Kidney capillary endothelial cell (primary cell): ENCODE data around the gene CPSF7.
"Not testable (repeated sequence)": the region's sequence is repeated elsewhere in the genome, so short reads cannot be mapped to it uniquely, and the experiment has no call there.

Source experiments
- DNase-seq: peaks from one replicate; pipeline ENCODE4 v3.0.0-alpha.2; 2018; ENCODE audit warnings: low spot score

The CPSF7 gene

GRCh38 chr11:61429691-61430582, at the start of gene CPSF7, which contains the start of gene SDHAF2:
Gene CPSF7 (minus strand): TSS chr11:61429975. CDS start chr11:61429235, 740 bp downstream.
Gene SDHAF2 (plus strand): TSS chr11:61430124. CDS start chr11:61430147, 23 bp downstream.
- peak; percentile 93 for DNase-seq

GRCh38 chr11:61477727-61478148, 48.0 kb upstream of the CPSF7 start:
- DNase-seq = no peak

DNA sequence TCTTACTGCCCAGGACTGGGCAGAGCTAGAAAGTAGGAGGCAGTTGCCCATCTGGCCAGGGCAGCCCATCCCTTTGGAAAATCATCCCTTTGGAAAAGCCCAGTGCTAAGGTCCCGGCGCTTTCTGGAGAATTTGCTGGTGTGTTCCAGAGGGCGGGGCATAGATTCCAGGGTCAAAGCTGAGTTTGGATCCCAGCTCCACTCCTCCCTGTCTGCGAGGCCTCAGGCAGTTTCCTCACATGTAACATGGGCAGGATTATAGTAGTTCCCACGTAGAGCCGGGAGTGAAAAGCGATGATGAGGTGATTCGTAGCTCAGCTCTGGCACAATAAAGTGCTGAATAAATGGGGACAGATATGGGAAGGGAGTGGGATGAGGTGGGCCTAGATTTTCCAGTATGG, 47.4 kb upstream of the CPSF7 start:
- no peak for DNase-seq

GRCh38 chr11:61476371-61476770, 46.6 kb upstream of the CPSF7 start:
- DNase-seq = no peak

GRCh38 chr11:61475433-61475832, 45.7 kb upstream of the CPSF7 start:
- DNase-seq = no peak

GRCh38 chr11:61474013-61474643, 44.4 kb upstream of the CPSF7 start:
- DNase-seq = no peak

GRCh38 chr11:61473370-61474012, 43.7 kb upstream of the CPSF7 start:
- DNase-seq = no peak

- DNase-seq = no peak
Observed at GRCh38 chr11:61472868-61473267, 43.1 kb upstream of the CPSF7 start.

- no peak for DNase-seq
Observed at GRCh38 chr11:61472282-61472681, 42.5 kb upstream of the CPSF7 start.

- DNase-seq = no peak
Observed at GRCh38 chr11:61468002-61468401, 38.2 kb upstream of the CPSF7 start.

DNA sequence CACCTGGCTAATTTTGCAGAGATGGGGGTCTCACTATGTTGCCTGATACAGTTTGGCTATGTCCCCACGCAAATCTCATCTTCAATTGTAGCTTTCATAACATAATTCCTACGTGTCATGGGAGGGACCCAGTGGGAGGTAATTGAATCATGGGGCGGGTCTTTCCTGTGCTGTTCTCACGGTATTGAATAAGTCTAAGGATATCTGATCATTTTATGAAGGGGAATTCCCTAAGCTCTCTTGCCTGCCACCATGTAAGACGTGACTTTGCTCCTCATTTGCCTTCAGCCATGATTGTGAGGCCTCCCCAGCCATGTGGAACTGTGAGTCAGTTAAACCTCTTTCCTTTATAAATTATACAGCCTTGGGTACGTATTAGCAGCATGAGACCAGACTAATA, 37.8 kb upstream of the CPSF7 start:
- not testable (repeated sequence) for DNase-seq

DNA sequence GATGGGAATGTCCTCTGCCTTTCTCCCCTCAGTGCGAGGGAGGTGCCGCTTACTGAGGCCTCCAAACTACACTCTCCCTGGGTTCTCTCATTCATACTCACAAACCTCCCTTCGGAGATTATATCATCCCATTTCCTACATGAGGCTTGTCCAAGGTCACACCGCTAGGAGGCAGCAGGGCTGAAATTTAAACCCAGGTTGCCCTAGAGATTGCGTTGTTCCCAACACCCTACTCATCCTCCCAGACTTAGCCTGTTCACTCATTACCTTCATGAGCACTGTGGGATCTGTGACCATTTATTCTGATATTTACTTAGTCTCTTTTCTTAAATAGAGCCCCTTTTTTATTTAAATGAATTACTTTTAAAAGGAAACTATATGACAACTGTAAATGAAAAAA, 31.2 kb upstream of the CPSF7 start:
- DNase-seq = no peak

- no peak for DNase-seq
Observed at GRCh38 chr11:61460474-61460881, 30.7 kb upstream of the CPSF7 start.

DNA sequence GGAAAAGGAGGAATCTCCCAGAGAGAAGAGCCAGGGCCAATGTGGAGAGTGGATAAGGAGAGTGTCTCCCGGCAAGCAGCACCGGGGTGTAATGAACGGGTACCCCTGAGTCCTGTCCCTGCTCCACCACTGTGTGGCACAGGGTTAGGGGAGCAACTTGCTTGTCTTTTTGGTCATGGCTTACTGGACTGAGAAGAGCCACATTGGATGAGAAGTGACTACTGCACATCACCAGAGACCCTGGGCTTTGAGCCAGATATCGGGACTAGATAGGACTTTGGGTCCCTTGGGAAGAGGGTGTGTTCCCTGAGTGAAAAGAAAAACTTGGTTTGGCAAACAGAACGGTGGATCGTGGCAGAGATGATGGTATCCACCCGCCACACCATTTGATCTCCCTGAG, 24.7 kb upstream of the CPSF7 start:
- no peak for DNase-seq

- DNase-seq = no peak
Observed at GRCh38 chr11:61453695-61454094, 23.9 kb upstream of the CPSF7 start.

DNA sequence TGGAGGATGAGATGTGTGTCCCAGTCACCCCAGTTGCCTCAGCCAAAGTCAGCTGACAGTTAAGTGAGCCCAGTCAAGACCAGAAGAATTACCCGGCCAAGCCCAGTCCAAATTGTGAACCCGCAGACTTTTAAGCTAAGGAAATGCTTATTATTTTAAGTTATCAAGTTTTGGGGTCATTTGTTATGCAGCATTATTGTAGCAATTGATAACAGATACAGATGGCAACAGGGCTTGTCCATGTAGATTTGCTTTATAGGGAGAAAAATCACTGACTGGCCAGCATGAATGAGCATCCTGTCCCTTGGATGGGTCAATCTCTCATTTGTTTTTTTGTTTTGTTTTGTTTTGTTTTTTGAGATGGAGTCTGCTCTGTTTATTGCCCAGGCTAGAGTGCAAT, 23.1 kb upstream of the CPSF7 start:
- DNase-seq = no peak

GRCh38 chr11:61448552-61448927, 18.8 kb upstream of the CPSF7 start:
- DNase-seq = no peak

- DNase-seq = no peak
Observed at GRCh38 chr11:61447601-61448551, 18.1 kb upstream of the CPSF7 start.

- peak; percentile 91 for DNase-seq
Observed at GRCh38 chr11:61446211-61446651, 16.5 kb upstream of the CPSF7 start.

DNA sequence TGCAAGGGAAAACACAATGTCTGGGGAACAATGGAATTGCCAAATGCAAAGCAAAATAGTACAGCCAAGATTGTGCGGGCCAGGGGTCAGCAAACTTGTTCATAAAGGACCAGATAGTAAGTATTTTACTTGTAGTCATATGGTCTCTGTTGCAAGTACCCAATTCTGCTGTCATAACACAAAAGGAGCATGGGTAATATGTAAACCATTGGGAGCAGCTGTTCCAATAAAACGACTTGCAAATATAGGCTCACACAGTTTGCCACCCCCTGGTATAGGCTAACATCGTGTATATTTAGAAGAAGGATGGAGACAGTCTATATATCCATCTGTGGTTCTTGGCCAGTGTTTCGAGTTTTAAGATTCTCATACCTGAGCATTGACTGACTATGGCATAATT, 15.7 kb upstream of the CPSF7 start:
- no peak for DNase-seq

DNA sequence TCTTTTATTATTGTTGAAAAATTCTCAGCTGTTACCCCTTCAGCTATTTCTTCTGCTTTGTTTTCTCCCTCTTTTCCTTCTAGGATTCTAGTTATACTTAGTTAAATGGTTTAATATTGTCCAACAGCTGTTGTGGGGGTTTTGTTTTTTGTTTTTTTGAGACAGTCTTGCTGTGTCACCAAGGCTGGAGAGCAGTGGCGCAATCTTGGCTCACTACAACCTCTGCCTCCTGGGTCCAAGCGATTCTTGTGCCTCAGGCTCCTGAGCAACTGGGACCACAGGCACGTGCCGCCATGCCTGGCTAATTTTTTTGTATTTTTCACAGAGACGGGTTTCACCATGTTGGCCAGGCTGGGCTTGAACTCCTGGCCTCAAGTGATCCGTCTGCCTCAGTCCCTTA, 12.8 kb upstream of the CPSF7 start:
- DNase-seq = no peak

- DNase-seq = no peak
Observed at GRCh38 chr11:61439615-61440014, 9.8 kb upstream of the CPSF7 start.
